Mucosa of stomach (tissue), 1 donor: ENCODE measurements around the gene ACSF2.
"Not testable (repeated sequence)": the region's sequence is repeated elsewhere in the genome, so short reads cannot be mapped to it uniquely, and the experiment has no call there.

Source experiments
- H3K27me3 ChIP-seq: one replicate; pipeline ENCODE4 v1.7.0; 2013; ENCODE audit warnings: mild to moderate bottlenecking, low read length; ENCODE audit not compliant: control insufficient read depth, insufficient read depth
- H3K36me3 ChIP-seq: one replicate; pipeline ENCODE4 v1.7.0; 2013; ENCODE audit warnings: low read length; ENCODE audit not compliant: control insufficient read depth, insufficient read depth
- H3K4me1 ChIP-seq: one replicate; pipeline ENCODE4 v1.7.0; 2013; ENCODE audit warnings: mild to moderate bottlenecking, low read length; ENCODE audit not compliant: control insufficient read depth, insufficient read depth
- H3K4me3 ChIP-seq: one replicate; pipeline ENCODE4 v1.7.0; 2013; ENCODE audit warnings: low read length
- H3K9ac ChIP-seq: one replicate; pipeline ENCODE4 v1.7.0; 2013; ENCODE audit warnings: mild to moderate bottlenecking, low read length, moderate library complexity
- H3K9me3 ChIP-seq: one replicate; pipeline ENCODE4 v1.7.0; 2013; ENCODE audit warnings: mild to moderate bottlenecking, low read length, moderate library complexity; ENCODE audit not compliant: control insufficient read depth
- donor health status: Pancreatic carcinoma.

ACSF2 gene

DNA sequence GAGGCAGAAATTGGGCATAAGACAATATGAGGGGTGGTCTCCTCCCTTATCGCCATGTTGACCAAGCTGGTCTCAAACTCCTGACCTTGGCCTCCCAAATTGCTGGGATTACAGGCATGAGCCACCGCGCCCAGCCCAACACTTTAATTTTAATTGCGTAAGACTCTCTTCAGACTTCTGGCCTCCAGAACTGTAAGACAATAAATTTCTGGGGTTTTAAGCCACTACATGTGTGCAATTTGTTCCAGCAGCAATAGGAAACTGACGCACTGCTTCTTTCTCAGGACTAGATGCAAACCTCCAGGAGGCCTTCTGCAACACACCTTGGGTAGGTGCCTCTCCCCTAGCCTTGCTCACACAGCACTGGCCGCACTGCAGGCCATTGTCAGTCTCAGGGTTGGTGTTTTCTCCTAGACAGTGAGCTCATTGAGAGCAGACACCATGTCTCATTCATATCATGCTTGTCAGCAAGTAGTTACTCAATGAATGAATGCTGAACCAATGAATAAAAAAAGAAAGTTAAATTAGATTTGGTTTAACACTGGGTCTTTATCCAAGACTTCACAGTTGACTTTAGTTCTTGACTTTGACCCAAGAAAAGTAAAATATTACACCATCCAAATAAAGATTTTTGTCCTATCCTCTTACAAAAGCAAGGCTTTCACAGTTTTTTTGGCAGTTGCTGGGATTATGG, 5.5 kb upstream of the ACSF2 start:
- Histone ChIP-seq H3K4me3 (no peak overlapping the region), H3K36me3 (no peaks in the 10 kb centered on the region), H3K9ac (no peak overlapping the region), H3K27me3 (no peaks in the 10 kb centered on the region), H3K9me3 (no peaks in the 10 kb centered on the region), H3K4me1 (peaks cover 37% of the 10 kb centered on the region)

DNA sequence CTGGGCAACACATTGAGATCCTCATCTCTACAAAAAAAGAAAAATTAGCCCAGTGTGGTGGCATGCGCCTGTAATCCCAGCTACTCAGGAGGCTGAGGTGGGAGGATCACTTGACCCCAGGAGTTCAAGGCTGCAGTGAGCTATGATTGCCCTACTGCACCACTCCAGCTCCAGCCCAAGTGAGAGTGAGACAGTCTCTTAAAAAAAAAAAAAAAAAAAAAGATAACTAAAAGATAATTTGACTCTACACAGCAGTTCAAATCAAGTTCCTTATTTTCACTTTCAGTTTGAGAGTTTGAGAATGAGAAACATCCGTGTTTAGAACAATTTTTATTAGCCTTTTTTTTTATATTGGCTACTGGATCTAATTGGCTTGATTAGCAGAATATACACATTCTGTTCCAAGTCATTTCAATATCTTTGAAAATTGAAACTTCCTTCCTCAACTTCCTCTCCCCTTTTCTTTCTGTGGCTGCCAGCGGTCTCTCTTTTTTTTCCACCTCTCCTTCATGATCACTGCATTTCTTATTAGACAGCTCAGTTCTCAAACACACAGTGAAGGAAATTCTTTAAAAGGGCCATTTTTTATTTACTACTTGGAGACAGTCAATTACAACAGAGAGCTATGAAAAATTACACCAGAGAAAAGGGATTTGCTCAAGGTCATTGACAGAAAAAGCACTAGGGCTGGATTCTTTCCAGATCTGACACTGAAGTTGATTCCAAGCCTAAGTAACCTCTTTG, 4.5 kb upstream of the ACSF2 start:
- no peak overlapping the region for H3K4me3 ChIP-seq
- H3K9ac ChIP-seq: peak overlapping the region; percentile 73
- no peaks in the 10 kb centered on the region for H3K36me3 ChIP-seq

DNA sequence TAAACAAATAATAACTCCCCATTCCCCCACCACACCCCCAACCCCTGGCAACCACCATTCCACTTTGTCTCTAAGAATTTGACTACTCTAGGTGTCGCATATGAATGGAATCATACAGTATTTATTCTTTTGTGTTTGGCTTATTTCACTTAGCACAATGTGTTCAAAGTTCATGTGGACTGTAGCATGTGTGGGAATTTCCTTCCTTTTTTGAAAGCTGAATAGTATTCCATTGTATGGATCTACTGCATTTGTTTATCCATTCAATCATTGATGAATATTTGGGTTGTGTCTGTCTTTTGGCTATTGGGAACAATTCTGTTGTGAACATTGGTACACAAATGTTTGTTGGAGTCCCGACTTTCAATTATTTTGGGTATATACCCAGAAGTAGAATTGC, 3.3 kb upstream of the ACSF2 start:
- no peaks in the 10 kb centered on the region for H3K36me3 ChIP-seq
- no peak overlapping the region for H3K9ac ChIP-seq
- H3K27me3 ChIP-seq: no peaks in the 10 kb centered on the region
- peaks cover 55% of the 10 kb centered on the region for H3K4me1 ChIP-seq
- H3K4me3 ChIP-seq: no peak overlapping the region
- no peaks in the 10 kb centered on the region for H3K9me3 ChIP-seq

More for the DNA sequence above, 4.5 kb upstream of the ACSF2 start:
- Histone ChIP-seq H3K27me3 (no peaks in the 10 kb centered on the region), H3K4me1 (peaks cover 42% of the 10 kb centered on the region), H3K9me3 (no peaks in the 10 kb centered on the region)

DNA sequence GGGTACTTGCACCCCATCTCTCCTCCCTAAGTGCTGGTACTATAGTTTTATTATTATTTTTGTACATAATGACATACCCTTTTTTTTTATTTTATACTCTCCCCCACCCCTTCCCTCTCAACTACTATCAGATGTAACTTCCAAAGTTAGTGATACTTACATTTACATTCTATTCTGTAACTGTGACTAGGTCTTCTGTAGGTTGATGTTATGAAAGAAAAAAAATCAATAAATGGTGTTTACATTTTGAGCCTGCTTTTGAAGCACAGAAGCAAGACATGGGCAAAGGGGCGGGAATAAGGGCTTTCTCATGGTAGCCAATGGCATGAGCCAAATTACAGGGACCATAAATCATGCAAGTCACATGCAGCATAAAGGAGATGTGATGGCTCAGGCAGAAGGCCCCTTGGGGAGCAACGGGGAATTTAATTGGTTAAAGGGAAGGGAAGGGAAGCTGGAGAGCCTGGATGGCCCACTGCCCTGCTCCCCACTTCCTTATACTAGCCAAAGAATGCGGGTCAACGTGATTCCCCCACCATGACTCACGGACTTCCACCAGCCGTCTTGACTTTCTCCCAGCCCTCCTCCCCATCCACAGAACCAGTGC, 2.4 kb upstream of the ACSF2 start:
- Histone ChIP-seq H3K4me1 (peaks cover 63% of the 10 kb centered on the region), H3K9me3 (no peaks in the 10 kb centered on the region), H3K9ac (no peak overlapping the region), H3K27me3 (no peaks in the 10 kb centered on the region), H3K4me3 (no peak overlapping the region), H3K36me3 (no peaks in the 10 kb centered on the region)

DNA sequence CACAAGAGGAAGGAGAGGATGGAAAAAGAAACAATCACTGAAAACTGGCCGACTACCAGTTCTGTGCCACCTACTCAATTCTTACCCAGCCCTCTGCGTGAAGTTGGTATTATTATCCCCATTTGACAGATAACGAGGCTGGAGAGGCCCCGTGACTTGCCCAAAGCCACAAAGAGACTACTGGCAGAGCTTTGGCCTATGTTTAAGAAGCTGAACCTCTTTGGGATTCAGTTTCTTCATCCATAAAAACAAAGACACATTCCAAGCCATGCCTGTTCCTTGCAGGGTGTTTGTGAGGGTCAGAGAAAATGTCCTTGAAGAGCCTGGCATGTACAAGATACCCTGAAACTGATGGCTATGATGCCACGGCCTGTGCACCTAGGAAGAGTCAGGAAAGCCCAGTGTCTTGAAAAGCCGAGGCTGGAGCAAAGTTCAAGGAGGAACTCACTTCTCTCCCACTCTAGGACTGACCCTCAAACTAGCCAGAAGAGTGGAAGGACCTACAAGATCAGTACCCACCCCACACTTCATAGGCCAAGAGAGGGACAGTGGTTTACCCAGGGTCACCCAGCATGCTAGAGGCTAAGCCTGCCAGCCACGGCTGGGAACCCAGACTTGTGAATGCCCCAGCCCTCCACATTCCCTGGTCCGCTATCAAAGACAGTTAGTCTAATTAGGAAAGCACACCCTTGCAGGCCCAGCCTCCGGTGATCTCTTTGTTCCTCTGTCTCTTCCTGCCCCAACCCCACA, 1.6 kb upstream of the ACSF2 start:
- Histone ChIP-seq H3K27me3 (no peaks in the 10 kb centered on the region), H3K4me1 (peaks cover 71% of the 10 kb centered on the region), H3K9ac (no peak overlapping the region), H3K9me3 (no peaks in the 10 kb centered on the region), H3K36me3 (no peaks in the 10 kb centered on the region), H3K4me3 (no peak overlapping the region)

DNA sequence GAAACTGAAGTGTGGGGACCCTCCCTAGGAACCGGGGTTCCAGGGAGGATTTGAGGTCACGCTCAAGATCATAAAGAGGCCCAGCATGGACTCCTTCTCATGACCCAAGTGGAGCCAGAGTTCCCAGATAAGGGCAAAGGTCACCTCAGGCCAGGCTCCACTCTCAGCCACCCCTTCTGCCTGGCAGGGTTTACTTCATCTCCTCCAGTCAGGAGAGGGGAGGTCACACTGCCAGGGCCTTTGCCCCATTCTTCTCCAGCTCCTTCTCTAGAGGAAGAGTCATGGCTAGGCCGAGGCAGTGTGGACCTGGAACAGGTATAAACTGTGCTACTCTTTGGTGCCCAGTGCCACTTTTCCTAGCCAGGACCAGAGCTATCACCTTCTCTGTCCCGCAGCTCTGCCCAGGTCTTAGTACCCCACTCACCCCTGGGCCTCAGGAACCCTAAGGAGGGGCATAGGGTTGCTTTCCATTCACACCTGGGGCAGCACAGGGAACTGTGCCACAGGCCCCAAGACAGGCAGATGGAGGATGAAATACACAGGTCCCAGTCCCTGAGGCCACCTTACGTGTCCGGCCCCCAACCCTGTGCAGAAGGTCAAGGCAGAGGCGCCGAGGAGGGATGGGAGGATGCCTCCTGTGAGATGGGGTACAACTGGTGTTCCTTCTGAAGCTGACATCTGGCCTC, 879 bp upstream of the ACSF2 start:
- H3K4me1 ChIP-seq: peaks cover 76% of the 10 kb centered on the region
- no peaks in the 10 kb centered on the region for H3K36me3 ChIP-seq
- H3K27me3 ChIP-seq: no peaks in the 10 kb centered on the region
- no peaks in the 10 kb centered on the region for H3K9me3 ChIP-seq
- peak overlapping the region; percentile 61 for H3K9ac ChIP-seq
- peak overlapping the region; percentile 42 for H3K4me3 ChIP-seq

DNA sequence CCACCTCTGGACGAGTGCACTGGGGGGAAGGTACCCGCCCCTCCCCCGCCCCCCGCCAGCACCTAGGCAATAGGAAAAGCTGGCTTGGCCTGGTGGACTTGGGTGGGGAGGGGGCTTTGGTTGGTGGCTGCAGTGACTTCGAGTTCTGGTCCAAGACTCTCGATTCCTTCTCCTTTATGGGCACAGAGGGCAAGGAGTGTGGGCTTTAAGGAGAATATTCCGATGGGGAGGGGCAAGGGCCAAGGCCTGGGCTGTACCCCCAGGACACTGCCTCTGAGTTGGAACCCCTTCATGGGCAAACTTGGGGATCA, 409 bp downstream of the ACSF2 start:
- Histone ChIP-seq H3K9ac (peak overlapping the region; percentile 86), H3K9me3 (no peaks in the 10 kb centered on the region), H3K36me3 (no peaks in the 10 kb centered on the region), H3K4me3 (peak overlapping the region; percentile 62), H3K4me1 (peaks cover 66% of the 10 kb centered on the region), H3K27me3 (no peaks in the 10 kb centered on the region)

DNA sequence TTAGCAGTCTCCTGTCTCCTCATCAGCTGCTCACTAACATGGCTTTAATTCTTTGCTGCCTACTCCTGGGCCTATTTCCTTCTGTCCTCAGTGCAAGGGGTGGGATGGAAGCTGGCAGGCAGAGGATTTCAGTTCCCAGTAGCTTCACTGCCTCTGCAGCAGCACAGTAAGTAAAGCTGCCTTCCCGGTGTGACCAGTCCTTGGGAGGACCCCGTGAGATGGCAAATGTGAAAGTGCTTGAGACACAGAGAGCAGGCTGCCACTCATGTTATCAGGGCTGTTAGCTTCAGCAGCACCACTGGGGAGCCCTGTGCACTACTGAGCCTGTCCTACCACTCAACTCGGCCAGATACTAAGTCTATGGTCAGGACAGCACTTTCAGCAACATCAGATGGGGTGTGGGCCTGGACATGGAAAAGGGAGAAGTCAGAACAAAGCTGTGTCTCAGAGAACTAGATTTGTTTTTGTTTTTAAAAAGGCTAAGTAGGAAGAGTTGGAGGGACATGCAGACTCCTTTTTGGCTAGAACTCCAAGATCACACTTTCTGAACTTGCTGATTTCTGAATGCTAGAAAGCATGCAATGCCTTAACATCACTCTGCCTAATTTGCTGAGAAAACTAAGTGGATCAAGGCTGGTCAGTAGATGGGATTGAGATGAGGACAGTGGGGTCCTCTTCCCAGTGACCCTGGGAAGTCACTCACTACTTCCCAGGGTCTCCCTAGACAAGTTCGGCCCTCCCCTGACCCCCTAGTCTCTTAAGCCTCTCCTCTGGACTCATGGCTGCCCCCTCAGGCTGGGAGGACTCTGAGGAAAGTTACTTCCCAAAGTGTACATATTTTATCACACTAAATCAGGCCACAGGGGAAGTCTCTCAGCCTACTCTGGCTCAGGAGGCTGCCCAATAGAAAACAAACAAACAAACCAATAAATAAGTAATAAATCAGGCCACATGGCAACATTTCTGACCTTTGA, 1.1 kb downstream of the ACSF2 start:
- H3K4me1 ChIP-seq: peaks cover 62% of the 10 kb centered on the region

DNA sequence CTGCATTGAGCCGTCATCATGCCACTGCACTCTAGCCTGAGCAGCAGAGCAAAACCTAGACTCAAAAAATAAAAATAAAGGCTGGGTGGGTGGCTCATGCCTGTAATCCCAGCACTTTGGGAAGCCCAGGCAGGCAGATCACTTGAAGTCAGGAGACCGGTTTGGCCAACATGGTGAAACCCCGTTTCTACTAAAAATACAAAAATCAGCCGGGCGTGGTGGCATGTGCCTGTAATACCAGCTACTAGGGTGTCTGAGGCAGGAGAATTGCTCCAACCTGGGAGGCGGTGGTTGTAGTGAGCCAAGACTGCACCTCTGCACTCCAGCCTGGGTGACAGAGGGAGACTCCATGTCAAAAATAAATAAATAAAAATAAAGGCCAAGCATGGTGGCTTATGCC, 2.1 kb downstream of the ACSF2 start:
- H3K27me3 ChIP-seq, H3K36me3 ChIP-seq, H3K9me3 ChIP-seq, H3K4me3 ChIP-seq: not testable (repeated sequence)
- peaks cover 62% of the 10 kb centered on the region for H3K4me1 ChIP-seq
- H3K9ac ChIP-seq: peak overlapping the region; percentile 45

More for the DNA sequence above, 1.1 kb downstream of the ACSF2 start:
- peak overlapping the region; percentile 62 for H3K4me3 ChIP-seq
- H3K9me3 ChIP-seq: no peaks in the 10 kb centered on the region
- peak overlapping the region; percentile 86 for H3K9ac ChIP-seq
- no peaks in the 10 kb centered on the region for H3K36me3 ChIP-seq
- no peaks in the 10 kb centered on the region for H3K27me3 ChIP-seq

DNA sequence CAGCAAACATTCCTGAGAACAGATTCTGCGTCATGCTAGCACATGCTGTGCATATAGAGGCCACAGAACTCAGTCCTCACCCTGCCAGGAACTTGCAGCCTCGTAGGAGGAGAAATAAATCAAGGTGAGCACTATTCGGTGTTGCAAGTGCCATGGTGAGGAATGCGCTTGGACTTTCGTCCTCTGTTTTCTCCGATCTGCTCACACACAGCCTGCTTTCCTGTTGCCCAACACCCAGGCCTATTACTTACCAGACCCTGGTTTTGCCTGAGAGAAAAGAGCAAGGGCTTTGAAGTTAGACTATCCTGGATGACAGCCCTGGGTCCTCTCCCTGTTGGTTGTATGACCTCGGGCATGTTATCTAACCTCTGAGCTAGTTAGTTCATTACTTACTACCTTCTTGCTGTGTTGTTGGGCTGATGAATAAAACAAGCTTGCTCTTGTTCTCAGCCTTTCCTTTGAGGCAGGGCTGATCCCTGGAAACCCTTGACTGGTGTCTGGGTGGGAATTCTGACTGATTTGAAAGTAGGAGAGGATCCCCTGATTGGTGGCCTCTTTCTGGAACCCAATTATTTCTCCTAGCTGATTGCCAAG, 2.9 kb downstream of the ACSF2 start:
- peak overlapping the region; percentile 41 for H3K9ac ChIP-seq
- no peaks in the 10 kb centered on the region for H3K27me3 ChIP-seq
- H3K4me1 ChIP-seq: peaks cover 55% of the 10 kb centered on the region
- no peaks in the 10 kb centered on the region for H3K9me3 ChIP-seq
- no peak overlapping the region for H3K4me3 ChIP-seq
- H3K36me3 ChIP-seq: no peaks in the 10 kb centered on the region
